RPMI8226 (cell line): ENCODE measurements around the gene ATP10A.

Experiments used
- DNase-seq: peaks from one replicate; pipeline ENCODE4 v3.0.0-alpha.2; 2015

The ATP10A gene

GRCh38 chr15:25863111-25863967, at the start of gene ATP10A:
TSS of gene ATP10A (minus strand) at chr15:25863327. CDS start at chr15:25863096, 231 bp downstream.
- peak; percentile 83 for DNase-seq

GRCh38 chr15:25912035-25912434, 48.9 kb upstream of the ATP10A start:
- DNase-seq = no peak

DNA sequence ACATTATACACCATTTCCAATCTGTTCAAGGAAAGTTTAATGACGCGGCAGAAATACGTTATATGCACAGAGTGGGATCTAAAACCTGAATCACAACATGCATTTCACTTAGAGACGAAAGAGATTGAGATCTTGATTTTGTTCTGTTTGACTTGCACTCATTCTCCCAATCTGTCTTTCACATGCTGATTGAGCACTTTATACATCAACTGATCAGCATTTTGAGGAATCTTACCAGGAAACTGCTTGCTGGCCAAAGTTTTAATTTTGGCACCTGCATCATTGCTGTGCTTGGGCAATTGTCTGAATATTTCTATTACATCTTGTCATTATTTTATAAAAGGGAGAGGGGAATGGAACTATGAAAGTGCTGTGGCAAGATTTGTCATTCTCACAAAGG, 47.7 kb upstream of the ATP10A start:
- DNase-seq = peak; percentile 54

GRCh38 chr15:25909806-25910205, 46.7 kb upstream of the ATP10A start:
- no peak for DNase-seq

- DNase-seq = no peak
Measured at GRCh38 chr15:25909325-25909724, 46.2 kb upstream of the ATP10A start.

DNA sequence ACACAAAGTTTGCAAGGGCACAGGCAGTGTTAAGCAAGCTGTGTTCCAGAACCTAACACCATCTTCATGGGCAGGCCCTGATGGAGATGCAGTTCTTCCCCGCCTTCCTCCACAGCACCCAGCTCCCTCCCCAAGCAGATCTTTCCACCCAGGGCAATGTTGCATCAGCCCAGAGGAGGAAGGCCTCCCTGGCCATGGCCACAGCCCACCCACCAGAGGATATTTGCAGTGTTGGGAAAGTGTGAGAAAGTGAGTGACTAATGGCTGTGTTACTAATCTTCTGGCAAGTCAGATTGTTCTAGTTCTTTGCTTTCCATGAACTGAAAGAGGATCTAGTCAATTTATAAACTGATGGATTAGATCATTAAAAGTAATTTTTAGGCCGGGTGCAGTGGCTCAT, 42.0 kb upstream of the ATP10A start:
- DNase-seq = no peak

DNA sequence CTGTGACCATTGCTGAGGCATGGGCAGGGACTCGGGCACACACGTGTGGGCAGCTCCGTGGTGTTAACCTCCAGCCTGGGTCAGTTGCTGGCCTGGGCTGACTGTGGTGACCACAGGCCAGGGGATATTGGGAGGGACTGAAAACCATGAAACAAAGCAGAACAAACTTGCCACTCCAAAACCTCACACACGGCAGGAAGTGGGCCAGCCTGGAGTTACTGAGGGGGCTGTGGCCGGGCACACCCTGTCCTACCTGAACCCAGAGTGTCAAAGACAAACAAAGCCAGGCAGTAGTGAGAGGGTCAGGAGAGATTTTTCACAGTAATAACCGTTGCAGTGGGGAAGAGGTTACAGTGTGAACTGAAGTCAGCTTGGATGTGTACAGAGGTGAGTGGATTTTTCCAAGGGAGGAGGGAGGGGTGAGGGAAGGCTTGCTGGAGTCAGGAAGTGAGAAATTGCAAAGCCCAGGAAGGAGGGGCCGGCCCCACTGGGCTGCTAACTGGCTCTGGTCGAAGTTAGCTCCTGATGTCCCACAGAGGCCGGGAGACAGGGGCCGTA, 40.0 kb upstream of the ATP10A start:
- DNase-seq = no peak

DNA sequence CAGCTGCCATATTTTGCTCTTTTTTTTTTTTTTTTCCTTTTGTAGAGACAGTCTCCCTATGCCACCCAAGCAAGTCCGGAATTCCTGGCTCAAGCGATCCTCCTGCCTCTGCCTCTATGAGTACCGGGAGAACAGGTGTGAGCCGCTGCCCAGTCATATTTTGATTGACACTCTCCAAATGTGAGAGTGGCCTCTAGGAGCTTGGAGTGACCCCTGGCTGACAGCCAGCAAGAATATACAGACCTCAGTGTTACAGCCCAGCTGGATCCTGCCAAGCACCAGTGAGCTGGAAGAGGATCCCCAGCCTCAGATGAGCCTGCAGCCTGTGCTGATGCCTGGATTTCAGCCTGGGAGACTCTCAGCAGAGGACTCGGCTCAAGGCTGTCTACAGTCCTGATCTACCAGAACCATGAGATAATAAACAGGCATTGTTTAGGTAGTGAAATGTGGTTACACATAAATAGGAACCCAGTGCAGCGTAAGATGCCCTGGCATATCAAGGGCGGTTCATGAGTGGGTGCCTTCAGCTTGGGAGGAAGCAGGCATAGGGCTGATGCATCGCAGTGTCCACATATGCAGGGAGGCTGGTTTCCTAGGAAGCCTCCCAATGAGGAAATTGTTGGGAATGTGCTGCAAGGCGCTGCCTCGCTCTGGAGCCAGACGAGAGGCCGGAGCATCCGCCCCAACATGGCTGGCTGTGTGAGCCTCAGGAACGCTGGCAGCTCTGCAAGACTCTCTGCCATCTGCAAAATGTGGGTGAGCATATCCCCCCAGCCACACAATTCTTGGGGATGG, 38.9 kb upstream of the ATP10A start:
- no peak for DNase-seq

- no peak for DNase-seq
Measured at GRCh38 chr15:25900901-25901300, 37.8 kb upstream of the ATP10A start.

GRCh38 chr15:25900431-25900830, 37.3 kb upstream of the ATP10A start:
- DNase-seq = no peak

DNA sequence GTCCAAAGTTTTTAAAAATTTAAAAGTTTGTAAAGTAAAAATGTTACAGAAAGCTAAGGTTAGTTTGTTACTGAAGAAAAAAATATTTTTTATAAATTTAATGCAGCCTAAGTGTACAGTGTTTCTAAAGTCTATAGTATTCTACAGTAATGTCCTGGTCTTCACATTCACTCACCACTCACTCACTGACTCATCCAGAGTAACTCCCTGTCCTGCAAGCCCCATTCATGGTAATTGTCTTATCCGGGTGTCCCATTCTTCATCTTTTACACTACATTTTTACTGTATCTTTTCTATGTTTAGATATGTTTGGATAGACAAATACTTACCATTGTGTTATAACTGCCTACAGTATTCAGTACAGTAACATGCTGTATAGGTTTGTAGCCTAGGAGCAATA, 36.7 kb upstream of the ATP10A start:
- no peak for DNase-seq

- DNase-seq = no peak
Measured at GRCh38 chr15:25897658-25898057, 34.5 kb upstream of the ATP10A start.

DNA sequence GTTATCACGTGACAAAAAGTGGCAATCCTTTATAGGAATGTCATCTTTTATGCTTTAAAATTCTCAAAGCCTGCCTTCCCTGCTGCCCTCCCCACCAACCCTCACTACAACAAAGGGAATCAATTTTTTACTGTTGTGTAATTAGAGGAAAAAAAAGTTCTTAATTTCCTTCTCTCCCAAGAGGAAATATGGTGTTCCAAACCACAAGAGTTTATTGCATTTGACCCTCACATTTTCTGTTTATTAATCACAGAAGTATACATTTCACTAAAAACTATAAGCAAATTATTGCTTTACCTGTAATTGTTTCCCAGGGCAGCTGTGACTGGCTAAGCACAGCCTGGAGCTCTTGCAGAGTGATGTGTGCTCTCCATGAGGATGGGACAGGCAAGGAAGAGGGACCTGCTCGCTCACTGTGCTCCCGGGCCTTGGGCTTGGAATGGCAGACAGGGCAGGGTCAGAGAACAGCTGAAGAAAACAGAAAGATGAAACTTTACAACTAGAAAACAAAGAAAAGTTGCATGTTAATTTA, 31.3 kb upstream of the ATP10A start:
- DNase-seq = no peak

GRCh38 chr15:25893596-25893995, 30.5 kb upstream of the ATP10A start:
- no peak for DNase-seq

GRCh38 chr15:25892126-25892525, 29.0 kb upstream of the ATP10A start:
- no peak for DNase-seq

DNA sequence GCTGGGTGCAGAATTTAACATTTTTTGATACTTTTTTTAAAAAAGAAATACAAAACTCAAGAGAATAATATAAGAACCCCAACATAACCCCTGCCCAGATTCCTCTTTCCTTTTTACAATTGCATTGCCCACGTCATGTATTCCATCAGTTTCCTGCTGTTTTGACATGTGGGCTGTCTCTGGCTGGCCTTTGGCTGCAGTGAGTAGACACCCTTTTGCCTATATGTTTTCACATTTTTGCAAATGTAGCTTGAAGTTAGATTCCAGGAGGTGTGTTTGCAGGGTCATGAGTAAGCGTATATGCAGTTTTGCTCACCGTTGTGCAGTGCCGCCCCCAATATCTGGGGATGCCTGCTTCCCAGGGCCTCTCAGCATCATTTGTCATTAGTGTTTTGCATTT, 28.0 kb upstream of the ATP10A start:
- DNase-seq = no peak

GRCh38 chr15:25890529-25890928, 27.4 kb upstream of the ATP10A start:
- DNase-seq = no peak

GRCh38 chr15:25887870-25888269, 24.7 kb upstream of the ATP10A start:
- DNase-seq = no peak

GRCh38 chr15:25886498-25887140, 23.5 kb upstream of the ATP10A start:
- DNase-seq = no peak

- DNase-seq = no peak
Measured at GRCh38 chr15:25884370-25884769, 21.2 kb upstream of the ATP10A start.

DNA sequence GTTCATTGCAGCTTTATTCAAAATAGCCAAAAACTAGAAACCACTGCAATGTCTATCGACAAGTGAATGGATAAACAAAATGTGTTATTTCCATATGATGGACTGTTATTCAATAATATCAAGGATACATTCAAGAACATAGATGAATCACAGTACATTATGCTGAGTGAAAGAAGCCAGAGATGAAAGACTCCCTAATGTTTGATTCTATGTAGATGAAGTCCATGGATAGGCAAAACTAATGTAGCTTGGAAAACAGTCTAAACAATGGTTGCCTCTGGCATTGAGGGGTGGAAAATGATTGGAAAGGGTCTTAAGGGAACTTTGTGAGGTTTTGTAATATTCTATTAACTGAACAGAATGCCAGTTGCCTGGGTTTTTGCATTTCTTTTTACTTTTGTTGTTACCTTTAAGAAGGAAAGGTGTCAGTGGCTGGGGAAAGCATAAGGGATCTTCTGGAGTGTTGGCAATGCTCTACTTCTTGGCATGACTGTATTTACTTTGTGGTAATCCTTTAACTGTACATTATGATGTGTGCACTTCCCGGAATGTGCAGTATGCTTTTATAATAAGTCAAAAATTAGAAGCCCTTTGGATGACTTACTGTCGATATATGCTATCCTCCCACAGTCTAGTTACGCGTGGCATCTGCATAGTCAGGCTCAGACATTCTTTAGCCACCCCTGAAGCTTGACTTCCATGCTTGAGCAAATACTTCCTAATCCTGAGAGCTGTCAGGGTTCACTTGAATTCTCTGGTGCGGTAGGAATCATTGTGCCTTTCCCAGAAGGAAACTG, 20.5 kb upstream of the ATP10A start:
- DNase-seq = no peak

- DNase-seq = no peak
Measured at GRCh38 chr15:25882466-25882865, 19.3 kb upstream of the ATP10A start.
